Omental fat pad (tissue), 4 donors: ENCODE measurements around the gene SSH2. TPM values are rescaled to one million over a fixed set of nuclear protein-coding genes. Genes with fewer than 3 reads are reported as not detected.

Source experiments
- ATAC-seq: fragments of 150-250 bp; one replicate; pipeline ENCODE4 v1.9.1; 2016; ENCODE audit warnings: mild to moderate bottlenecking, moderate library complexity; ENCODE audit not compliant: low FRiP score
- DNase-seq: peaks from one replicate; pipeline ENCODE4 v3.0.0-alpha.2; 2019; ENCODE audit warnings: low spot score
- total RNA-seq, 4 donors: library from RNA; depleted of rRNA; stranded (reverse); fragments of >200 nt; gene quantifications; one replicate each; pipeline ENCODE4 v1.1.0, GENCODE V29; 2016
- TF ChIP-seq, protein P1 (sequence below), 3 donors: fragments of 450-650 bp; IDR thresholded peaks; one replicate each; pipeline ENCODE4 v1.5.1; 2016 to 2017; ENCODE audit warnings: antibody characterized with exemption in 3 of 3, mild to moderate bottlenecking in 3 of 3, moderate library complexity in 2 of 3

Gene SSH2
- total RNA-seq, 4 donors from 2014 or later, result 25.1 to 88.0 (median 35.8) TPM

DNA sequence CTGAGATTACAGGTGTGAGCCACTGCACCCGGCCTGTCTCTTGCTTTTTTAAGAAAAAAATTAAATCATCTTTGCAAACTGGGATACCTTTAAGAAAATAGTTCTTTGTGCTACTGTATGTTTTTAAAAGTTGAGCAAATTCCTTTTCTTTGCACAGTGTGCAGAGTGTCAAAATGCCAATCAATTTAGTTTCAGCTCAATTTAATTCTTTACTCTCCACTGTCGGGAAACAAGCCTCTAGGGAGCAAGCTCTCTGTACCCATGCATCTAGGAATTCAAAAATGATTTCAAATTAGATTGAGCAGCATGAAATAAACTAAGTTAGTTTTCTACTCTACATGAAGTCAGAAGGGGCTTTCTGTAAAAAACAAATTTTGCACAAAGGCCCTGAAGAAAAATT, 165.8 kb downstream of the SSH2 start:
- ATAC-seq, result no peak
- TF ChIP-seq, protein P1, sequence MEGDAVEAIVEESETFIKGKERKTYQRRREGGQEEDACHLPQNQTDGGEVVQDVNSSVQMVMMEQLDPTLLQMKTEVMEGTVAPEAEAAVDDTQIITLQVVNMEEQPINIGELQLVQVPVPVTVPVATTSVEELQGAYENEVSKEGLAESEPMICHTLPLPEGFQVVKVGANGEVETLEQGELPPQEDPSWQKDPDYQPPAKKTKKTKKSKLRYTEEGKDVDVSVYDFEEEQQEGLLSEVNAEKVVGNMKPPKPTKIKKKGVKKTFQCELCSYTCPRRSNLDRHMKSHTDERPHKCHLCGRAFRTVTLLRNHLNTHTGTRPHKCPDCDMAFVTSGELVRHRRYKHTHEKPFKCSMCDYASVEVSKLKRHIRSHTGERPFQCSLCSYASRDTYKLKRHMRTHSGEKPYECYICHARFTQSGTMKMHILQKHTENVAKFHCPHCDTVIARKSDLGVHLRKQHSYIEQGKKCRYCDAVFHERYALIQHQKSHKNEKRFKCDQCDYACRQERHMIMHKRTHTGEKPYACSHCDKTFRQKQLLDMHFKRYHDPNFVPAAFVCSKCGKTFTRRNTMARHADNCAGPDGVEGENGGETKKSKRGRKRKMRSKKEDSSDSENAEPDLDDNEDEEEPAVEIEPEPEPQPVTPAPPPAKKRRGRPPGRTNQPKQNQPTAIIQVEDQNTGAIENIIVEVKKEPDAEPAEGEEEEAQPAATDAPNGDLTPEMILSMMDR (IDR thresholded peaks at IDR 0.05), result no peak
- no peak for DNase-seq

DNA sequence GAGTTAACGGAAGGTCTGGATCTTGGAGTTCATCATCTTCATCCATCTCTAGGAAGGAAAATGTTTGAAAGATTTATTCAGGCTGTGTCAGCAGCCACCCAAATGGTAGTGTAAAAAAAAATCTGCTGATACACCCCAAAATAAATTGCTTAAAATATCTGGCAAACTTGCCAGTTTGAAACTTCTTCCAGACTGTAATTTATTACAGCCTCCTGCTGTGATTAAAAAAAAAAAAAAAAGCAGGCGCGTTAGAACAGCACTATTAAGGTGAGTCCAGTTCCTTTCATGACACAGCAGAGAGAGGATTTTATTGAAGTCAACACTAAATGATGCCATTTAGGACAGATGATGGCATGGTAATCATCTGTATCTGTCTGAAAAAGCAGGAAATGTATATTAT, 166.8 kb downstream of the SSH2 start:
- TF ChIP-seq, protein P1 (IDR thresholded peaks at IDR 0.05), result no peak
- DNase-seq, result no peak
- ATAC-seq, result no peak

DNA sequence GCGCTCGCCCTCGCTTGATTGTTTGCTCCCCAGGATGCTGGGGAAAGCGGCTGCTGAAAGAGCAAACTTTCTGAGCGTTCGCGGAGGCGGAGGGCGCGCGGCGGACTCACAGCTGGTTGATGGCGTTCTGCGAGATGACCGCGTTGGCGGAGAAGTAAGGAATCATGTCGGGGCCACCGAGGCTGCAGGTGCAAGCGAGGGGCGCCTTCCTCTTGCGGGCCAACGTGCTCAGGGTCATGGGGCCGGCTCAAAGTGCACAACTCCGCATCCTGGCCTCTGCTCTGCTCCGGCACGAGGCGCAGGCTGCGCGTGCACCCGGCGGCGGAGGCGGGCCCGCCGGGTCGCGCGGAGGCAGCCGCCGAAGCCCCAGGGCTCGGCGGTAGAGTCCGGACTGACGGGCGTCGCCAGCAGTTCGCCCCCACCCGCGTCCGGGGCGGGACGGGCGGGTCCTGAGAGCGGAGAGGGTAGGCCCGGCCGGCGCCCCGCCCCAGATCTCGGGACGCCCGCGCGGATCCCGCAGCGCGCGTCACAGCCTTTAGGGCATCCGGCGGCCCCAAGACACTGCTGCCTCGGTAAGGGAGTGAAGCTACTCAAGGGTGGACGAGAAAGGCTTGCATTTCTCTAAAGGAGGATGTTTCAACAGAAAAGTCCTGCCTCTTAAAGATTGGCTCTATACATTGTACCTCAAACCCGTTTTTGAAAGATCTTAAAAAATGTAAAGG, 168.8 kb downstream of the SSH2 start:
- DNase-seq, result peak; percentile 69
- TF ChIP-seq, protein P1 (IDR thresholded peaks at IDR 0.05), result no peak
- ATAC-seq, result peak; percentile 95

DNA sequence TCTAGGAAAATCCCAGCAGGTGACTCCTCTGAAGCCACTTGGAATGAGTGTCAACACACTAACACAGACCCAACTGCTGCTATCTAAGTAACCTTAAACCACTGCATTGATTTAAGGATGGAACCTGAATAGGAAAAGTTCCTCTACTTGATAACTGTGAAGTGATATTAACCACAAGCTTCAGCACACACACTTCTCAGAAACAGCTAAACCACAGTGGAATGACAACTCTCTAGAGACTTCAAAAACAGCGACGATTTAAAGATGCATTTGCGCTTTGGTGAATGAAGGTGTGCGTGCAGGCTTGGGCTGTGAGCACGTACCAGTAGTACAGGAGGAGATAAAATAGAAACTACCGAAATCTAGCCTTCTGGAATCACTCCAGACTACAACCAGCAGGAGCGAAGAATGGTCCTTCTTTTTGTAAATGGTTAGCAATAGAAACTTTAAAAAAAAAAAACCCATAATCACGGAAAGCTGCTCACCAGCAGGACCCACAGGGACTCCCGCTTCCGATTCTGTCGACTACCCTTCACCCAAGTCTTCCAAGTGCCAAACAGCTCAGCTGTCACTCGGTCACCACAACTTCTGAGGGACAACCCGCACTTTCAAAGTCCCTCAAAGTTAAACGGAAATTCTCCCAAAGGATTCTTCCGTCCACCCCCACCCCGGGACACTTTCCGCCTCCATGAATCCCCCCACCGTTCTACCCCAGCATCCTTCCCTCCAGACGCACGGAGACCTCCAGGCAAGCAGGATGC, 169.6 kb downstream of the SSH2 start:
- TF ChIP-seq, protein P1 (IDR thresholded peaks at IDR 0.05), result no peak
- ATAC-seq (no peak), DNase-seq (no peak)

DNA sequence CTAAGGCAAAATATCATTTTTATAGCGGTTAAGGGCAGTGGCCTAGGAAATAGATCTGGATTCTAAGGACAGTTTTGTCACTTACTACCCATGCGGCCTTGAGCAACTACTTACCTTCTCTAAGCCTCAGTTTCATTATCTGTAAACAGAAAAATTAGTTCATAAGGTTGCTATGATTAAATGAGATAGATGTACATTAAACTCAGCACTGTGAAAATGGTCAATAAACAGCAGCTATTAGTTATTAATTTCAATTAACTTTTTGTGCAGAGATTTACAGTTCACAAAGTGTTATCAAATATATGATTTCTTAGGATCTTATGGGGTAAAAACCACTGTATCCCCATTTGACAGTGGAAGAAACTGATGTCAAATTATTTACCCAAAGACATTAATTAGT, 171.8 kb downstream of the SSH2 start:
- ATAC-seq, result no peak
- TF ChIP-seq, protein P1 (IDR thresholded peaks at IDR 0.05), result no peak
- DNase-seq, result no peak

DNA sequence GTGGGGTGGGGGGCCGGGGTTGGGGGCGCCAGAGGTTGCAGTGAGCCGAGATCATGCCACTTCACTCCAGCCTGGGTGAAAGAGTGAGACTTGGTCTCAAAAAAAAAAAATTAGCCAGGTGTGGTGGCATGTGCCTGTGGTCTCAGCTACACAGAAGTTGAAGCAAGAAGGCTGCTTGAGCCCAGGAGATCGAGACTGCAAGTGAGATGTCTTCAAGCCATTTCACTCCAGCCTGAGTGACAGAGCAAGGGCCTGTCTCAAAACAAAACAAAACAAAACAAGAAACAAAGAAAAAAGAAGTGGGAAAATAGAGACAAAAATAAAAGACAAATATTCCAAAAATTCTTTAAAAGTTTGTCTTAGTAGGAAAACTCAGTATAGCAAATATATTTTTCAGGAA, 172.2 kb downstream of the SSH2 start:
- DNase-seq (no peak), ATAC-seq (no peak)
- TF ChIP-seq, protein P1 (IDR thresholded peaks at IDR 0.05), result no peak
